ENCODE measurements around the gene PER2. TPM values are rescaled to one million over a fixed set of nuclear protein-coding genes. Genes with fewer than 3 reads are reported as not detected.
A peak's percentile ranks its signal among the peaks of the same experiment; 100 is the strongest.

The PER2 gene
- total and polyA plus RNA-seq, 2 of the 13 experiments (the other 11 are each of a cell fraction or from before 2014, with no cell fraction given): 5.1 to 9.4 TPM

DNA sequence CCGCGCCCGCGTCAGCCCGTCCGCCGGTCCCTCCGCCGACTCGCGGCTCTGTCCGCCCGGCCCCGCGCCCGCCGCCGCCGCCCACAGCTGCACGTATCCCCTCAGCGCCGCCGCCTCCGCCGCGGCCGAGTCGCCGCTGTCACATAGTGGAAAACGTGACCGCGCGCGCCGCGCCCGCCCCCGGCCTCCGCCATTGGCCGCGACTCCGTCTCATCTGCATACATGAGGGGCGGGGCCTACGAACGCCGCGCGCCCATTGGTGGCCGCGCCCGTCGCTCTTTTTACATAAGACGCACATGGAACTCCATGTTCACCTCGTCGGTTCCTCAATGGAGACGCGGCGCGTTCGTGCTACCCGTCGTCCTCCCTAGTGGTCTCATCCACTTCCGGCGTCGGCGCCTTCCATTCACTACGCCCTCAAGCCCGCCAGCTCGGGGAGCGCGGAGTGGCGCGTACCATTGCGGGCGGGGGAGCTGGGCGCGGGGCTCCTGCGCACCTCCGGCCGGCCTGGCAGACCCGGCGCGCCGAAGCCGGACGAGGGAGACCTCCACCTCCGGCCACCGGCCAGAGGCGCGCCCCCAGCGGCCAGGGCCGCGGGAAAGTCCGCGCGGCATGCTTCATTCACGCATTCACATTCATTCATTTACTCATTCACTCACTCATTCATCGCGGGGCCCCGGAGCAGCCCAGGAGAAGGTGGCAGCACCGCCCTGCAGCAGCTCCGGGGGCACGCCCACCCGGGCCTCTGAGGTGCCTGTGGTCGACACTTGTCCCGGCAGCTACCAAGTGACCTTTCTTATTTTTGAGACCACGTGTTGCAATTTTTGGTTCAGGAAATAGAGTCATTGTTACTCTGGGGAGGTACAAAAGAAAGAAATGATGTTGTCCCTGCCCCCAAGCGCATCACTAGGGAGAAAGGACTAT, 502 bp upstream of the PER2 start (continued):
- TF ChIP-seq, protein P1, sequence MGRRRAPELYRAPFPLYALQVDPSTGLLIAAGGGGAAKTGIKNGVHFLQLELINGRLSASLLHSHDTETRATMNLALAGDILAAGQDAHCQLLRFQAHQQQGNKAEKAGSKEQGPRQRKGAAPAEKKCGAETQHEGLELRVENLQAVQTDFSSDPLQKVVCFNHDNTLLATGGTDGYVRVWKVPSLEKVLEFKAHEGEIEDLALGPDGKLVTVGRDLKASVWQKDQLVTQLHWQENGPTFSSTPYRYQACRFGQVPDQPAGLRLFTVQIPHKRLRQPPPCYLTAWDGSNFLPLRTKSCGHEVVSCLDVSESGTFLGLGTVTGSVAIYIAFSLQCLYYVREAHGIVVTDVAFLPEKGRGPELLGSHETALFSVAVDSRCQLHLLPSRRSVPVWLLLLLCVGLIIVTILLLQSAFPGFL (CRISPR knock-in tag; IDR thresholded peaks at IDR 0.05): no peak
- TF ChIP-seq, protein P2, sequence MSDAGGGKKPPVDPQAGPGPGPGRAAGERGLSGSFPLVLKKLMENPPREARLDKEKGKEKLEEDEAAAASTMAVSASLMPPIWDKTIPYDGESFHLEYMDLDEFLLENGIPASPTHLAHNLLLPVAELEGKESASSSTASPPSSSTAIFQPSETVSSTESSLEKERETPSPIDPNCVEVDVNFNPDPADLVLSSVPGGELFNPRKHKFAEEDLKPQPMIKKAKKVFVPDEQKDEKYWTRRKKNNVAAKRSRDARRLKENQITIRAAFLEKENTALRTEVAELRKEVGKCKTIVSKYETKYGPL (CRISPR knock-in tag; IDR thresholded peaks at IDR 0.05): peak; percentile 96
- TF ChIP-seq MED8 (CRISPR knock-in tag; IDR thresholded peaks at IDR 0.05; ENCODE audit: insufficient replicate concordance): peak; percentile 46
- TF ChIP-seq ZNF24 (IDR thresholded peaks at IDR 0.05): peak; percentile 96
- TF ChIP-seq, protein P3, sequence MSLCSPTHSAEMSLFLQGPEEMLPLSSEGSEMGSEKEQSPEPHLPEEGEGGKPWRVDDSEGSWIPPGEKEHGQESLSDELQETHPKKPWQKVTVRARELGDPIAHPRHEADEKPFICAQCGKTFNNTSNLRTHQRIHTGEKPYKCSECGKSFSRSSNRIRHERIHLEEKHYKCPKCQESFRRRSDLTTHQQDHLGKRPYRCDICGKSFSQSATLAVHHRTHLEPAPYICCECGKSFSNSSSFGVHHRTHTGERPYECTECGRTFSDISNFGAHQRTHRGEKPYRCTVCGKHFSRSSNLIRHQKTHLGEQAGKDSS (CRISPR knock-in tag; IDR thresholded peaks at IDR 0.05; ENCODE audit: borderline replicate concordance, low read depth): peak; percentile 63; the same call in 1 of the 2 replicates
- peak; percentile 59; the same call in 1 of the 2 replicates for TF ChIP-seq ZNF431 (CRISPR knock-in tag; IDR thresholded peaks at IDR 0.05; ENCODE audit: borderline replicate concordance, low read depth)
- TF ChIP-seq ZSCAN20 (CRISPR knock-in tag; IDR thresholded peaks at IDR 0.05; ENCODE audit: borderline replicate concordance): peak; percentile 86; the same call in 1 of the 2 replicates
- peak; percentile 99 for TF ChIP-seq NPAS2 (CRISPR knock-in tag; IDR thresholded peaks at IDR 0.05; ENCODE audit: borderline replicate concordance)
- peak; percentile 95 for TF ChIP-seq MXI1 (IDR thresholded peaks at IDR 0.05; ENCODE audit: borderline replicate concordance, low read depth, low read length)
- peak; percentile 90 for TF ChIP-seq THAP11 (CRISPR knock-in tag; IDR thresholded peaks at IDR 0.05)
- TF ChIP-seq, protein P4, sequence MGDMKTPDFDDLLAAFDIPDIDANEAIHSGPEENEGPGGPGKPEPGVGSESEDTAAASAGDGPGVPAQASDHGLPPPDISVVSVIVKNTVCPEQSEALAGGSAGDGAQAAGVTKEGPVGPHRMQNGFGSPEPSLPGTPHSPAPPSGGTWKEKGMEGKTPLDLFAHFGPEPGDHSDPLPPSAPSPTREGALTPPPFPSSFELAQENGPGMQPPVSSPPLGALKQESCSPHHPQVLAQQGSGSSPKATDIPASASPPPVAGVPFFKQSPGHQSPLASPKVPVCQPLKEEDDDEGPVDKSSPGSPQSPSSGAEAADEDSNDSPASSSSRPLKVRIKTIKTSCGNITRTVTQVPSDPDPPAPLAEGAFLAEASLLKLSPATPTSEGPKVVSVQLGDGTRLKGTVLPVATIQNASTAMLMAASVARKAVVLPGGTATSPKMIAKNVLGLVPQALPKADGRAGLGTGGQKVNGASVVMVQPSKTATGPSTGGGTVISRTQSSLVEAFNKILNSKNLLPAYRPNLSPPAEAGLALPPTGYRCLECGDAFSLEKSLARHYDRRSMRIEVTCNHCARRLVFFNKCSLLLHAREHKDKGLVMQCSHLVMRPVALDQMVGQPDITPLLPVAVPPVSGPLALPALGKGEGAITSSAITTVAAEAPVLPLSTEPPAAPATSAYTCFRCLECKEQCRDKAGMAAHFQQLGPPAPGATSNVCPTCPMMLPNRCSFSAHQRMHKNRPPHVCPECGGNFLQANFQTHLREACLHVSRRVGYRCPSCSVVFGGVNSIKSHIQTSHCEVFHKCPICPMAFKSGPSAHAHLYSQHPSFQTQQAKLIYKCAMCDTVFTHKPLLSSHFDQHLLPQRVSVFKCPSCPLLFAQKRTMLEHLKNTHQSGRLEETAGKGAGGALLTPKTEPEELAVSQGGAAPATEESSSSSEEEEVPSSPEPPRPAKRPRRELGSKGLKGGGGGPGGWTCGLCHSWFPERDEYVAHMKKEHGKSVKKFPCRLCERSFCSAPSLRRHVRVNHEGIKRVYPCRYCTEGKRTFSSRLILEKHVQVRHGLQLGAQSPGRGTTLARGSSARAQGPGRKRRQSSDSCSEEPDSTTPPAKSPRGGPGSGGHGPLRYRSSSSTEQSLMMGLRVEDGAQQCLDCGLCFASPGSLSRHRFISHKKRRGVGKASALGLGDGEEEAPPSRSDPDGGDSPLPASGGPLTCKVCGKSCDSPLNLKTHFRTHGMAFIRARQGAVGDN (CRISPR knock-in tag; IDR thresholded peaks at IDR 0.05): peak; percentile 90
- TF ChIP-seq EP300 (IDR thresholded peaks at IDR 0.05; ENCODE audit: low read depth in 2 of 2, low read length in 2 of 2): no peak
- peak; percentile 62; the same call in 1 of the 2 replicates for TF ChIP-seq EP300 (CRISPR knock-in tag; IDR thresholded peaks at IDR 0.05; ENCODE audit: borderline replicate concordance)
- TF ChIP-seq ZNF619 (CRISPR knock-in tag; IDR thresholded peaks at IDR 0.05): no peak
- no peak; the same call in 1 of the 2 replicates for TF ChIP-seq ZNF816 (CRISPR knock-in tag; IDR thresholded peaks at IDR 0.05; ENCODE audit: borderline replicate concordance)
- TF ChIP-seq, protein P5, sequence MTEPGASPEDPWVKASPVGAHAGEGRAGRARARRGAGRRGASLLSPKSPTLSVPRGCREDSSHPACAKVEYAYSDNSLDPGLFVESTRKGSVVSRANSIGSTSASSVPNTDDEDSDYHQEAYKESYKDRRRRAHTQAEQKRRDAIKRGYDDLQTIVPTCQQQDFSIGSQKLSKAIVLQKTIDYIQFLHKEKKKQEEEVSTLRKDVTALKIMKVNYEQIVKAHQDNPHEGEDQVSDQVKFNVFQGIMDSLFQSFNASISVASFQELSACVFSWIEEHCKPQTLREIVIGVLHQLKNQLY (CRISPR knock-in tag; IDR thresholded peaks at IDR 0.05): peak; percentile 45; the same call in 1 of the 2 replicates
- peak; percentile 71 for TF ChIP-seq ATF7 (IDR thresholded peaks at IDR 0.05)
- no peak for TF ChIP-seq ATF7 (CRISPR knock-in tag; IDR thresholded peaks at IDR 0.05)
- peak; percentile 76 for TF ChIP-seq MXD4 (CRISPR knock-in tag; IDR thresholded peaks at IDR 0.05)
